GM21390 (cell line): ENCODE data around the gene TUB.

Source experiments
- ATAC-seq: cut with Tn5 transposase; IDR thresholded peaks from one replicate; pipeline ENCODE4 v1.9.1; 2021; ENCODE audit not compliant: unreplicated experiment

The TUB gene

DNA sequence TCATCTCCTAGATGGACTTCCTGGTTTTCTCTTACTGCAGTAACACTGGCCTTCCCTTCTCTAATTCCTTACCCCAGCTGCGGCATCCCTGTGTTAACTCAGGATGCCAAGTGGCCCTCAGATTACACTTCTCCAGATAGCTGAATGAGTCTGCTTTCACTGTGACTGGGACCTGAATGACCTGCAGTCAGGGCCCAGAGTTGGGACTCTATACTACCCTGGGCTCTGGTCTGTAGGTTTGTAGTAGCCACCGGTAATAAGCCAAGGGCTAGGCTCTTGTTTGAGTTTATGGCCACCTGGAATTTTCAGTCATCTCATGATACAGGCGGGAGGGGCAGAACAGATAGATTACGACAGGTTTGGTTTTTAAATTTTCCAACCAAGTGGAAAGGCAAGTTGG, 24.1 kb downstream of the TUB start:
- ATAC-seq: no peak

- ATAC-seq: no peak
Measured at GRCh38 chr11:8105666-8106065, 24.7 kb downstream of the TUB start.

- ATAC-seq: no peak
Measured at GRCh38 chr11:8106679-8107078, 25.7 kb downstream of the TUB start.

- ATAC-seq: no peak
Measured at GRCh38 chr11:8107642-8108041, 26.6 kb downstream of the TUB start.

- no peak for ATAC-seq
Measured at GRCh38 chr11:8108421-8108820, 27.4 kb downstream of the TUB start.

DNA sequence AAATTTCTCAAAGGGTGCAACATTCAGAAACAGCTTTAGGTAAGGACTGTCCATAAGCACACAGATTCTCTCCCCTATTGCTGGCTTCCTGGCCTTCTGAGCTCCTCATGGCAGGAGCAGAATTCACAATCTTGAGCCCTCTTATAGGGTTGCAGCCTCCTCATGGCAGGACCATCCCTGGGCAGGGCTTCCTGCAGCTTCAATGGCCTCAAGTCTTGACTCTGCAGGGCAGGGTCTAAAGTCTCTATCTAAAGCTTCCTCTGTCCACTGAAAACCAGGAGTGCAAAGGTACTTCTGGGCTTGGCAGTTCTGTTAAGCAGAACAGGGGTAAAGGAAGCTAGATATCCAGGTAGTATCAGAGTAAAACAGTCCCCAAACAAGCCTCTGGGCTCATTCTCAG, 28.7 kb downstream of the TUB start:
- no peak for ATAC-seq

DNA sequence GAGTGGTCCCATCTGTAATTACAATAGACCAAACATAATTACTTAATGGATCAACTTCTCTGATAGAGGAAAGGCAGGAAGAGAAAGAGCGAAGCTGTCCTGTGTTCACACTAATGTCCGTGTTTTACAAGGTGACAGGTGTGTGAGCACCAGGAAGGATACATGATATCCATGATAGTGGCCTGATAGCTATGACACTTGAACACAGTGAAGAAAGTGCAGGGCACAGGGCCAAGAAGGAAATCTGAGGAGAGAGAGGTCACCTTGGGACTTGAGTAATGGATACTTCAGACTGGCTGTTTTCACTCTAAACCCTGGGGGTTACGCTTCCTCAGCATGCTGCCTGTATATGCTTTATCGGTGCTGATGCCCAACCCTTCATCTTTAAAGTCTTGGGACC, 29.4 kb downstream of the TUB start:
- ATAC-seq: no peak

DNA sequence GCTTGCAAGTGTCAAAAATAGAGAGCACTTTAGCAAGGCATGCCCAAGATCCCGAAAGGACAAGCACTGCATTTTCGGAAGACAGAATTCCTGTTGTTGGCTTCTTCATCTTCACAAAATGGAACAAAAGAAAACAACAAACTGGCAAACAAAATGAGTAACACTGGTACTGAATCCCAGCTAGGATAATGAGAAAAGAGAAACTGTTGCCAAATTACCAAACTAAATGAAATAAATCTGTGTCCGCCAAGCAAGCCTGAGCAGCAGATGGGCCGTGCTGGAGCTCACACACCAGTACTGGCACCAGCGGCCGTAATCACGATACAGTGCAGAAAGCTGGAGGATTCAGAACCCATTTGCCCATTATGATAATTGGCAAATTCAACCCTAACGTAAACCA, 30.6 kb downstream of the TUB start:
- no peak for ATAC-seq

DNA sequence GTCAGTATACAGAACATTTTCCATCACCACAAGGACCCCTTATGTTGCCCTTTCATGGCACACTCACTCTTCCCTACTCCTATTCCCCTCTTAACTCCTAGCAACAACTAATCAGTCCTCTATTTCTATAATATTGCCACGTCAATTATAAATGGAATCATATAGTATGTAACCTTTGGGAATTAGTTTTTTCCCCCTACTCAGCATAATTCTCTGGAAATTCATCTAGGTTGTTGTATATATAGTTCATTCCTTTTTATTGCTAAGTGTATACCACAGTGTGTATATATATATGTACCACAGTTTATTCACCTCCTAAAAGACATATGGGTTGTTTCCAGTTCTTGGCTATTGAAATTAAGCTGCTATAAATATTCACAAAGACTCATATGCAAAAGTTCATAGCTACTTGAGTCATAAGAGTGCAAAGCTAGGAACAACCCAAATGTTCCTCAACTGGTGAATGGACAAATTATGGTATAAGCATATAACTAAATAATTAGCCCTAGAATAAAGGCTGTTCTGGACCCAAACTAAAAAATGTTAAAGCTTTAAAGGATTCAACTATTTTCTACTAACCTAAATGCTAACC, 41.3 kb downstream of the TUB start:
- ATAC-seq: no peak

- ATAC-seq: no peak
Measured at GRCh38 chr11:8126649-8127289, 45.8 kb downstream of the TUB start.

GRCh38 chr11:8127447-8127846, 46.4 kb downstream of the TUB start:
- ATAC-seq: no peak

GRCh38 chr11:8138526-8138925, 57.5 kb downstream of the TUB start:
- ATAC-seq: no peak

DNA sequence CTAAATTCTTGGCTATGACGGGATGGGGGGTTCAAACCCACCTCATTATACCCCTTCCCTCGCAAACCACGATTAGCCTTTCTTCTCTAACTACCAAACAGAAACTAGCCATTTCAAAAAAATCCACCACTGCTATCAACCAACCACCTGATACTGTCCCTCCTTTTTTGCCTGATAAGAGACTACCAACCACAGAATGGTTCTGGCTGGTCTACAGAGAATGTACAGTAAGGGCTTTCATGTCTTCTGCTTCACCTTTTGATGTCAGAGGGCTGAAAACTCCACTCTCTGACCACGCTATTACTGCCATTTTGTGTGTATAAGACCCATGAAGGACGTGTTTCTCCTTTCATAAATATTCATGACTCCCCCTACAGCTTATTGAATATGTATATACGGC, 68.7 kb downstream of the TUB start:
- no peak for ATAC-seq
